ENCODE results near the gene MDM2. TPM values are rescaled to one million over a fixed set of nuclear protein-coding genes. Genes with fewer than 3 reads are reported as not detected.

The MDM2 gene
- total and polyA plus RNA-seq, 2 of the 13 experiments (the other 11 are each of a cell fraction or from before 2014, with no cell fraction given): 29.3 to 314 TPM

GRCh38 chr12:68785823-68786222 lies 22.2 kb upstream of the MDM2 start (continued):
- no peak for TF ChIP-seq ZNF460 (CRISPR knock-in tag; IDR thresholded peaks at IDR 0.05; ENCODE audit: borderline replicate concordance)
- no peak for TF ChIP-seq STAG1 (CRISPR knock-in tag; IDR thresholded peaks at IDR 0.05)
- TF ChIP-seq ZNF362 (CRISPR knock-in tag; IDR thresholded peaks at IDR 0.05; ENCODE audit: borderline replicate concordance): no peak
- TF ChIP-seq NR2F1 (CRISPR knock-in tag; IDR thresholded peaks at IDR 0.05): peak in 1 of 2 experiments; percentile 37; a peak in 1 of 4 replicates
- TF ChIP-seq MED1 (CRISPR knock-in tag; IDR thresholded peaks at IDR 0.05): peak; percentile 49
- no peak for TF ChIP-seq PHF21A (CRISPR knock-in tag; IDR thresholded peaks at IDR 0.05)
- no peak for TF ChIP-seq MXD3 (CRISPR knock-in tag; IDR thresholded peaks at IDR 0.05)
- TF ChIP-seq SP140L (CRISPR knock-in tag; IDR thresholded peaks at IDR 0.05; ENCODE audit: borderline replicate concordance): no peak
- TF ChIP-seq GATAD2A (CRISPR knock-in tag; IDR thresholded peaks at IDR 0.05): peak; percentile 37; the same call in 1 of the 2 replicates
- 0 out of 2 replicates have a peak, but pooled peaks have one; percentile 21 for TF ChIP-seq KDM6A (CRISPR knock-in tag; IDR thresholded peaks at IDR 0.05; ENCODE audit: low read depth)
- no peak for TF ChIP-seq BATF2 (CRISPR knock-in tag; IDR thresholded peaks at IDR 0.05)
- TF ChIP-seq AGO1 (IDR thresholded peaks at IDR 0.05; ENCODE audit: low read depth, low read length, poor library complexity, severe bottlenecking): no peak
- no peak for TF ChIP-seq CENPT (CRISPR knock-in tag; IDR thresholded peaks at IDR 0.05; ENCODE audit: low read depth)
- no peak for TF ChIP-seq ZNF746 (CRISPR knock-in tag; IDR thresholded peaks at IDR 0.05)
- TF ChIP-seq ZNF30 (CRISPR knock-in tag; IDR thresholded peaks at IDR 0.05): no peak
- no peak for TF ChIP-seq GPN1 (CRISPR knock-in tag; IDR thresholded peaks at IDR 0.05; ENCODE audit: borderline replicate concordance)
- TF ChIP-seq NCOR1 (IDR thresholded peaks at IDR 0.05; ENCODE audit: borderline replicate concordance, low read length): peak; percentile 65; the same call in 1 of the 2 replicates
- TF ChIP-seq ZBTB34 (CRISPR knock-in tag; IDR thresholded peaks at IDR 0.05): no peak
- TF ChIP-seq EEA1 (CRISPR knock-in tag; IDR thresholded peaks at IDR 0.05; ENCODE audit: borderline replicate concordance): no peak
- TF ChIP-seq RAD51 (IDR thresholded peaks at IDR 0.05; ENCODE audit: borderline replicate concordance): no peak
- no peak for TF ChIP-seq ZNF782 (CRISPR knock-in tag; IDR thresholded peaks at IDR 0.05; ENCODE audit: borderline replicate concordance)
- TF ChIP-seq ZNF512B (CRISPR knock-in tag; IDR thresholded peaks at IDR 0.05; ENCODE audit: borderline replicate concordance): no peak
- peak; percentile 89 for TF ChIP-seq HNF4A (CRISPR knock-in tag; IDR thresholded peaks at IDR 0.05)
- TF ChIP-seq ZNF572 (CRISPR knock-in tag; IDR thresholded peaks at IDR 0.05): no peak
- TF ChIP-seq ZNF431 (CRISPR knock-in tag; IDR thresholded peaks at IDR 0.05; ENCODE audit: borderline replicate concordance, low read depth): no peak
- TF ChIP-seq FOXC1 (CRISPR knock-in tag; IDR thresholded peaks at IDR 0.05; ENCODE audit: borderline replicate concordance): no peak

Measured in HepG2 (cell line).